Measurements from ENCODE around the gene MTOR.
"Not testable (repeated sequence)": the region's sequence is repeated elsewhere in the genome, so short reads cannot be mapped to it uniquely, and the experiment has no call there.

Gene MTOR

DNA sequence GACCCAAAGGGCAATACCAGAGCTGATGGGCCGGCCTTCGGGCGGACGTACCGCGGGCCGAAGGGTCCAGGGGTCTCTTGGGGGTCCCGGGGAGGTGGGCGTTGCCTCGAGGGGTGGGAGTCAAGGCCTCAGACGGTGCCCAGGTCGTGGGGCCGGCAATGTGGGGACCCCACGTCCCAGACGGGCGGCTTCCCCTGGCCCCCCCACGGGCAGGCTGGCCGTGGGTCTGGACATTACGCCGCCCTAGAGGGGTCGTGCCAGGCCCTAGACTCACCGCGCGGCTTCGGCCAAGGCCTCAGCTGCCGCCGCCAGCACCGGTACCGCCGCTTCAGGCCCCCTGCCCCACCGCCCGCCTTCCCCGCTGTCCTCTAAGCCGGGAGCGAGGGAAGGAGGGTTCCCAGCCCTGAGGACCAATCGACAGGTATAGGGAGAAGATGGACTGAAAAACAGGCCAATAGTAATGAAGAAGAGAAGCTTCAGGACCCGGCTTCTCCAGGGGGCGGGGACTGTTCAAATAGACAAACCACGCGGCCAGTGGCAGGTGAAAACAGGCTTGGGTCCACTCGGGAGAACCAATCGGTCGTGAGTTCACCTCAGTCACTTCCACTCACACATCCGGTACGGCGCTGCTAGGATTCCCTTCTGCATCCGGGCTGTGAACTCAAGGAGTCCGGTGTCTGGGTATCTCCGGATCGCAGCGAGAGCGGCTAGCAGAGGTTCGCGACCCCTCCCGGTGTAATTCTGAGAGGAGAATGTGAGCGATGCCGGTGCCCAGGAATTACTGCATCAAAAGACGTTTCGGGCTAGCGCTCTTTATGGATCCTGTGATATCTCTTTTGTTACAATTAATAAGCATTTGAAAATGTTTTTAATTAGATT, at the start of gene MTOR:
Gene MTOR, minus strand, starts transcription at position 381 of the 879 bp plus-strand sequence. CDS start 3,142 bp downstream, outside the sequence.
- peak within 1 kb of the TSS; percentile 91 for H3K27ac ChIP-seq
- TF ChIP-seq, protein P1, sequence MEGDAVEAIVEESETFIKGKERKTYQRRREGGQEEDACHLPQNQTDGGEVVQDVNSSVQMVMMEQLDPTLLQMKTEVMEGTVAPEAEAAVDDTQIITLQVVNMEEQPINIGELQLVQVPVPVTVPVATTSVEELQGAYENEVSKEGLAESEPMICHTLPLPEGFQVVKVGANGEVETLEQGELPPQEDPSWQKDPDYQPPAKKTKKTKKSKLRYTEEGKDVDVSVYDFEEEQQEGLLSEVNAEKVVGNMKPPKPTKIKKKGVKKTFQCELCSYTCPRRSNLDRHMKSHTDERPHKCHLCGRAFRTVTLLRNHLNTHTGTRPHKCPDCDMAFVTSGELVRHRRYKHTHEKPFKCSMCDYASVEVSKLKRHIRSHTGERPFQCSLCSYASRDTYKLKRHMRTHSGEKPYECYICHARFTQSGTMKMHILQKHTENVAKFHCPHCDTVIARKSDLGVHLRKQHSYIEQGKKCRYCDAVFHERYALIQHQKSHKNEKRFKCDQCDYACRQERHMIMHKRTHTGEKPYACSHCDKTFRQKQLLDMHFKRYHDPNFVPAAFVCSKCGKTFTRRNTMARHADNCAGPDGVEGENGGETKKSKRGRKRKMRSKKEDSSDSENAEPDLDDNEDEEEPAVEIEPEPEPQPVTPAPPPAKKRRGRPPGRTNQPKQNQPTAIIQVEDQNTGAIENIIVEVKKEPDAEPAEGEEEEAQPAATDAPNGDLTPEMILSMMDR (conservative IDR thresholded peaks at IDR 0.05) = no peak; the same call in 1 of the 2 replicates
- peak; percentile 64; the same call in 1 of the 2 replicates for TF ChIP-seq ZFX (IDR thresholded peaks at IDR 0.05)

DNA sequence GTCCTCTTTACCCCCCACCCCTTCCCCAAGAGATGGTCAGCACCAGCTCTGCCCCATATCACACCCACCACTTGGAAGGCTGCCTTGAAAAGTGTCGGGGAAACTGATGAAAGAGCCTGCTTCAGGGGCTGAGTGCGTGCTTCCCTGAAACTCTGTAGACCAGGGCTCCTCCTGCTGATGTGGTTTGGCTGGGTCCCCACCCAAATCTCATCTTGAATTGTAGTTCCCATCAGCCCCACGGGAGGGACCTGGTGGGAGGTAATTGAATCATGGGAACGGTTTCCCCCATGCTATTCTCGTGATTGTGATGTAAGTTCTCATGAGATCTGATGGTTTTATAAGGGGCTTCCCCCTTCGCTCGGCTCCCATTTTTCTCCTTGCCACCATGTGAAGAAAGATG, 47.0 kb upstream of the MTOR start:
- H3K27ac ChIP-seq = no peak overlapping the region

GRCh38 chr1:11308699-11309224, 46.4 kb upstream of the MTOR start:
- TF ChIP-seq, protein P1 (conservative IDR thresholded peaks at IDR 0.05) = no peak
- TF ChIP-seq ZFX (IDR thresholded peaks at IDR 0.05) = no peak
- H3K27ac ChIP-seq = no peak overlapping the region

More for the DNA sequence above, 47.0 kb upstream of the MTOR start:
- TF ChIP-seq ZFX (IDR thresholded peaks at IDR 0.05) = no peak
- TF ChIP-seq, protein P1 (conservative IDR thresholded peaks at IDR 0.05) = no peak

GRCh38 chr1:11307852-11308251, 45.5 kb upstream of the MTOR start:
- TF ChIP-seq ZFX (IDR thresholded peaks at IDR 0.05) = no peak
- TF ChIP-seq, protein P1 (conservative IDR thresholded peaks at IDR 0.05) = no peak
- no peak overlapping the region for H3K27ac ChIP-seq

DNA sequence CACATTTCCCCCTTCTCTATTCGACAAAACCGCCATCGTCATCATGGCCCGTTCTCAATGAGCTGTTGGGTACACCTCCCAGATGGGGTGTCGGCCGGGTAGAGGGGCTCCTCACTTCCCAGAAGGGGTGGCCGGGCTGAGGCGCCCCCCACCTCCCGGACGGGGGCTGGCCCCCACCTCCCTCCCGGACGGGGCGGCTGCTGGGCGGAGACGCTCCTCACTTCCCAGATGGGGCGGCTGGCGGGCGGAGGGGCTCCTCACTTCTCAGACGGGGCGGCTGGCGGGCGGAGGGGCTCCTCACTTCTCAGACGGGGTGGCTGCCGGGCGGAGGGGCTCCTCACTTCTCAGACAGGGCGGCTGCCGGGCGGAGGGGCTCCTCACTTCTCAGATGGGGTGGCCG, 43.2 kb upstream of the MTOR start:
- H3K27ac ChIP-seq = not testable (repeated sequence)

DNA sequence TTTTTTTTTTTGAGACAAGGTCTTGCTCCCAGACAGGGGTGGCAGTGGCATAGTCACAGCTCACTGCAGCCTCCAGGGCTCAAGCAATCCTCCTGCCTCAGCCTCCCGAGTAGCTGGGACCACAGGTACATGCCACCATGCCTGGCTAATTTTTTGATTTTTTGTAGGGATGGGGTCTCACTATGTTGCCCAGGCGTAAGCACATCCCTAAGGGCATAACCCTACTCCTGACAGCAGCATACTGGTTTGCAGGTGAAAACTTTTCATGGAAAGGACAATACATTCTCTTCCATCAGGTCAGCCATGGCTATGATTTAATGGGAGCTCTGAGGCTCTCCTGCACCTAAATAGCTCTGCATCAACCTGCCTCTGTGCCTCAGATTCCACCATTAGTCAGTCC, 40.0 kb upstream of the MTOR start:
- no peak for TF ChIP-seq ZFX (IDR thresholded peaks at IDR 0.05)
- no peak overlapping the region for H3K27ac ChIP-seq

DNA sequence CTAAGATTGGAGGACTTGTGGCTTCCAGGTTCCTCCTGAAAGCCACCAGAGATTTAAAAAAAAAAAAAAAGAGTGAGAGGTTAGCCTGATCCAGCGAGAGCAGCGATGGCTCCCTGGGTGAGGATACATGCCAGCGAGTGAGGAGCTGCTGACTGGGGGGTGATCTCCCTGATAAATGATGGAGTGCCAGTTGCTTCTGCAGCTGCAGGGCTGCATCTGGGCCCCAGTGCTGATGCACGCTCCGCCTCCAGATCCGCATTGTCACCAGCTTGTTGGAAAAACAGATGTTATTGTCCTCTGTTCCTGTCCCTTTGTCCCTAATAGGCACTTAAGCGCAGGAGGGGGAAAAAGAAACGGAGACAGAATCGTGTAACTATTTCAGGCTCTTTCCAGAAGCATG, 39.2 kb upstream of the MTOR start:
- H3K27ac ChIP-seq = no peak overlapping the region
- TF ChIP-seq, protein P1 (conservative IDR thresholded peaks at IDR 0.05) = no peak
- no peak for TF ChIP-seq ZFX (IDR thresholded peaks at IDR 0.05)

GRCh38 chr1:11299225-11299574, 36.8 kb upstream of the MTOR start:
- no peak for TF ChIP-seq ZFX (IDR thresholded peaks at IDR 0.05)
- TF ChIP-seq, protein P1 (conservative IDR thresholded peaks at IDR 0.05) = no peak
- no peak overlapping the region for H3K27ac ChIP-seq
